ENCODE results near the gene PPP1R13B.

DNA sequence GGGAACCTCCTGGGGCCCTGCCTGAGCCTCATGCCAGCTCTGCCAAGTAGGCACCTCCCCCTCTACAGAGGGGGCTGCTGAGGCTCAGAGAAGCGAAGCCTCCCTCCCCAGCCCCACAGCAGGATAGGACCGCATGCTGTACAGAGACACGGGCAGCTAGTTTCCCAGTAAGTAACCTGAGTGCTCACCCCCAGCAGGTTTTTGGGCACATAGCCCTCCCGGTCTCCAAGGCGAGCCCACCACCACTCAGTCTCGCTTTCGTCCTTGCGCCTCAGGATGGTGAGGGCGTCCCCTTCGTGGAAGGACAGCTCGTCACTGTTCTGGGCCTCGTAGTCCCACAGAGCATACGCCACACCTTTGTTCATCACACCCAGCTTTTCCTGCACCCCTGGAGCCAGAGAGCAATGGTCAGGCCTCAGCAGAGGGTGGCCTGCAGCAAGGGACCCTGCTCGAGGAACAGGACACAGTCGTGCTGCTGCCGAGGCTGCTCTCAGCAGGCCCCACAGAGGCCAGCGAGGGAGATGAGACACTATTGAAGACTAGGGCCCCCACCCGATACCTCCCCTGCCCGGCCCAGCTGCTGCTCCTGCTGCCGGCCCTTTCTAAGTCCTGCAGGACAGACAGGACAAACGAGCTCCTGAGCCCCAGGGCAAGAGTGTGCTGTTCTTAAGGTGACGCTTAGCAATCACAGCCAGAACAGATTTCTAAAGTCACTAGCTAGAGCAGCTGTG lies 111.4 kb downstream of the PPP1R13B start:
- TF ChIP-seq, protein P1, sequence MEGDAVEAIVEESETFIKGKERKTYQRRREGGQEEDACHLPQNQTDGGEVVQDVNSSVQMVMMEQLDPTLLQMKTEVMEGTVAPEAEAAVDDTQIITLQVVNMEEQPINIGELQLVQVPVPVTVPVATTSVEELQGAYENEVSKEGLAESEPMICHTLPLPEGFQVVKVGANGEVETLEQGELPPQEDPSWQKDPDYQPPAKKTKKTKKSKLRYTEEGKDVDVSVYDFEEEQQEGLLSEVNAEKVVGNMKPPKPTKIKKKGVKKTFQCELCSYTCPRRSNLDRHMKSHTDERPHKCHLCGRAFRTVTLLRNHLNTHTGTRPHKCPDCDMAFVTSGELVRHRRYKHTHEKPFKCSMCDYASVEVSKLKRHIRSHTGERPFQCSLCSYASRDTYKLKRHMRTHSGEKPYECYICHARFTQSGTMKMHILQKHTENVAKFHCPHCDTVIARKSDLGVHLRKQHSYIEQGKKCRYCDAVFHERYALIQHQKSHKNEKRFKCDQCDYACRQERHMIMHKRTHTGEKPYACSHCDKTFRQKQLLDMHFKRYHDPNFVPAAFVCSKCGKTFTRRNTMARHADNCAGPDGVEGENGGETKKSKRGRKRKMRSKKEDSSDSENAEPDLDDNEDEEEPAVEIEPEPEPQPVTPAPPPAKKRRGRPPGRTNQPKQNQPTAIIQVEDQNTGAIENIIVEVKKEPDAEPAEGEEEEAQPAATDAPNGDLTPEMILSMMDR (IDR thresholded peaks at IDR 0.05 in 4 of 5, conservative IDR thresholded peaks at IDR 0.05 in 1 of 5), result no peak
- no peak for TF ChIP-seq POLR2A (IDR thresholded peaks at IDR 0.05)
